GM18870 (cell line): Measurements from ENCODE around the gene PGAM2.

ENCODE experiments used
- ATAC-seq: cut with Tn5 transposase; IDR thresholded peaks from one replicate; pipeline ENCODE4 v1.9.1; 2021; ENCODE audit warnings: moderate library complexity; ENCODE audit not compliant: unreplicated experiment

PGAM2 gene

GRCh38 chr7:44086627-44087026 lies 21.3 kb upstream of the PGAM2 start:
- ATAC-seq = no peak

- no peak for ATAC-seq
Measured at GRCh38 chr7:44085546-44085945, 20.2 kb upstream of the PGAM2 start.

DNA sequence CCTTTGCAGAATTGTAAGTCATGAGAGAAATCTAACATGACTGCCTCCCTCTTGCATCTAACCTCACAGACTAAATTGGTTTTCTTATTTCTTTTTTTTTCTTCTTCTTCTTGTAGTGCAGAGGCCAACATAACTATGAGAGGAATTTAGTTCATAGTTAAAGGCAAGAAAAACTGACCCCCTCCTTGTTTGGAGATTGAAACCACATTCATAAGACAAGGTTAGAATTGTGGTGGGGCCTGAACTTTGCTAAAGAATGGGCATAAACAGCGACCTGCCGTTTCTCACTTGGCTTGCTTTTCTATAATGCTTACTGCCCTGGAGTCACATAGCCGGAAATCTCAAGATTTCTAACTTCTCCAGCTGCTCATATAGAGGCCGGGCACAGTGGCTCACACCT lies 19.3 kb upstream of the PGAM2 start:
- ATAC-seq = no peak

- ATAC-seq = no peak
Measured at GRCh38 chr7:44083796-44084195, 18.4 kb upstream of the PGAM2 start.

GRCh38 chr7:44082541-44083207 lies 17.3 kb upstream of the PGAM2 start:
- ATAC-seq = peak; percentile 86

DNA sequence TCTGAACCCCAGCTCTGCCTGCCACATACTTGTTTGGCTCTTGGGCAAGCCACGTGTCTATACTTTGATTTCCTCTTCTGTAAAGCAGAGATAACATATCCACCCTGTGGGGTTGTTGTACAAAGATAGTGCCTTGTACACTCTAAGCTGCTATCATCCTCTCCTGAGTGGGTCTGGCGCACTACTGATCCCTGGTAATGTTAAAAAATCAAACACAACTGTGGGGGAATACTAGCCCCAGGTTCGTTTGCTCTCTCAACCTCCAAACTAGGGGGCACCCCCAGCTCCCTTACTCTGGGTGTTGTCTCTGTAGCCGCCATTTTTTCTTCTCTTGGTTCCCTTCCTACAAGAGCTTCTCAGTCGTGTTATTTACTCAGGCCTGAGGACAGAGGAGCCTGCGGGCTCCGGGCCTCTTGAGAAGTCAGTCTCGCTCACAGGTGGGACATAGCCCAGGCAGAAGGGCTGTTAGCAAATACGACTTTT lies 15.9 kb upstream of the PGAM2 start:
- ATAC-seq = no peak

DNA sequence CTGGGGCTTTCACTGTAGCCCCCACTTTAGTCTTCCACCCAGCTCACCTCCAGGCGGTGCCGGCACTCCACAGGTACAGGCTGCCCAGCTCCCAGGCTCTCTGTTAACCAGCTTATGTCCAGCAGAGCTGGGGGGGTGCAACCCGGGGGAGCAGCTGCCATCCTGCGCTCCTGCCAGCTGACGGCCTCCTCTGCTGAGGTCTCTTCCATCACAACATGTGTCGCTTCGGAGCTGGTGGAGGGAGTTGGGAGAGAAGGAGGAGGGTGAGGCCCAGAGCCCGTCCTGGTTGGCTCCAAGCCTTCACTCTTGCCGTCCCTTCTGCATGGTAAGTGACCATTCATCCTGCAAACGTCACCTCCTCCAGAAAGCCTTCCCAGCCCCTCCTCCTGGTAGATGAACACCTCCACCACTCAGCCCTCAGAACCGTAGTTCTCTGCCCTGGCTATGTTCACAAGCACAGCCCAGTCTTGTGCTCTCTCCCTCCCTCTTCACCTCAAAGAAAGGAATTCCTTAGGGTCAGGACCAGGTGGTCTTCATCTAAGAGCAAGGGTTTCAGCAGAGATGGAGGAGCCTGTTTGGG lies 15.4 kb upstream of the PGAM2 start:
- ATAC-seq = no peak

GRCh38 chr7:44080118-44080517 lies 14.8 kb upstream of the PGAM2 start:
- ATAC-seq = no peak

- ATAC-seq = no peak
Measured at GRCh38 chr7:44079331-44080021, 14.1 kb upstream of the PGAM2 start.

- ATAC-seq = no peak
Measured at GRCh38 chr7:44078521-44078920, 13.2 kb upstream of the PGAM2 start.

DNA sequence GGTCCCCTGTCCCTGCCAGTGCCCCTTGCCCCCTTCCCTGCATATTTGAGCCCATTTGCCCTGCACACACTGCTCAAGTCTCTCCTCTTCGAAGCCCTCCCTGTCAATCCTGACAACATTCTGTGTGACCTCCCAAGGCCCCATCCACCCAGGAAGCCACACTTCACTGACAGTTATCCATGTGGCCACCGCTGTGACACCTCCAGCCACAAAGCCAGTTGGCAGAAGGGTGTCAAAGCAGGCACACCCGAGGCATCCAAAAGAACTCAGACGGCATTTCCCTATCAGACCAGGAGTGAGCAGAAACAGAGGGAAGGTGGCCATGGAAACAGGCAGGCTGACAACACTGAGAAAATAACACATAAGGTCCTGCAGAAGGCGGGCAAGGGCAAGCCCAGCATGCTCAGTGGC lies 12.3 kb upstream of the PGAM2 start:
- no peak for ATAC-seq

- no peak for ATAC-seq
Measured at GRCh38 chr7:44077061-44077460, 11.7 kb upstream of the PGAM2 start.

- ATAC-seq = no peak
Measured at GRCh38 chr7:44076101-44076895, 10.9 kb upstream of the PGAM2 start.

- ATAC-seq = no peak
Measured at GRCh38 chr7:44075296-44076075, 10.1 kb upstream of the PGAM2 start.

GRCh38 chr7:44074349-44074695 lies 9.0 kb upstream of the PGAM2 start:
- no peak for ATAC-seq

- ATAC-seq = no peak
Measured at GRCh38 chr7:44073664-44074348, 8.4 kb upstream of the PGAM2 start.

DNA sequence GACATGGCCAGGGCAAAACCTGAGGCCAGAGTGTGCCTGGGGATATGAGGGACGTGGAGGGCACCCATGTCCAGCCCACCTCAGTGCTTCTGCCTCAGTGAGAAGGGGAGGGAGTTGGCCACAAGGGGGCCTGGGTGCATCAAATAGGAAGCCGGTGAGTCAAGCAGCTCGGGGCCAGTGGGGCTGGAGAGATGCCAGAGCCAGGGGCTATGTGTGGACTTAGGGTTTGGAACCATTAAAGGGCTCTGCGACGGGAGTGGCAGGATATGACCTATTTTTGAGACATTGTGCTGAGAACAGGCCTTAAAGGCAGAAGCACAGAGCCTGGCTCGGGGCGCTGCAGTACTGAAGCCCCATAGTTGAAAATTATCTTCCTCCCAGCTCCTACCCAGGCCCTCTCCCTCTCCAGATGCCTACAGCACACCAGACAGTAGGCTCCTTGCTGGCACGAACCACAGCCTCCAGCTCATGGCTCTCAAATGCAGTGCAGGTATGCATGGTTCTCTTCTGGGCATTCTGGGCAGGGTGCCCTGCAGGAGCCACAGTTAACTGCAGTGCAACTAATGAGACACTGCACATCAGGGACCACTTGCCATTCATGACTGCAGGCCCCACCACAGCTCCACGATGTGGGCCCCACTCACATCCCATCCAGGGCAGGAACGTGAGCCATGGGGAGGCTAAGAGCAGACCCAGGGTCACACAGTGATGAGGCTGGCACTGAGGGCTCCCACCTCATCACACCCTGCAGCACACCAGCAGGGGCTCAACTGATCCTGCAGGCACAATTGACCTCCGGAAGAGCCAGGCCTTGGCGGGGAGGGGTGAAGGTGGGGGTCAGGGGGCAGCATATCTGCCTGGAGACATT lies 7.2 kb upstream of the PGAM2 start:
- no peak for ATAC-seq

DNA sequence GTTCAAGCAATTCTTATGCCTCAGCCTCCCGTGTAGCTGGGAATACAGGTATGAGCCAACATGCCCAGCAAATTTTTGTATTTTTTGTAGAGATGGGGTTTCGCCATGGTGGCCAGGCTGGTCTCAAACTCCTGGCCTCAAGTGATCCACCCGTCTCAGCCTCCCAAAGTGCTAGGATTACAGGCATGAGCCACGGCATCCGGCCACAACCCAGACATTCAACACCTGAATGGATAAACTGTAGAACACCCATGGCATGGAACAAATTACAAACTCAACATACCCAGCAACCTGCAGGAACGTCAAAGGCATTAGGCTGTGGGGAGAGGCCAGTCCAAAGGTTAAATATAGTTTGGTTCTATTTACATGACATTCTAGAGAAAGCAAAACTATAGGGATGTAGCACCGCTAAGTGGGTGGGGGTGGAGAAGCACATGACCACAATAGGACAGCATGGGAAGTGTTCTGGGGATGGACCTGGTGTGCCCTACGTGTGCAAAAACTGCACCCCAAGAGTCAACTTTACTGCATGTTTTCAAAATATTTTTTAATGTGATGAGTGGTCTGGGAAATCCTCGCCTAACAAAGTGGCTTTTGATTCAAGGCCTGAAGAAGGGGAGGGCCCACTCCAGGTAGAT lies 6.5 kb upstream of the PGAM2 start:
- no peak for ATAC-seq

DNA sequence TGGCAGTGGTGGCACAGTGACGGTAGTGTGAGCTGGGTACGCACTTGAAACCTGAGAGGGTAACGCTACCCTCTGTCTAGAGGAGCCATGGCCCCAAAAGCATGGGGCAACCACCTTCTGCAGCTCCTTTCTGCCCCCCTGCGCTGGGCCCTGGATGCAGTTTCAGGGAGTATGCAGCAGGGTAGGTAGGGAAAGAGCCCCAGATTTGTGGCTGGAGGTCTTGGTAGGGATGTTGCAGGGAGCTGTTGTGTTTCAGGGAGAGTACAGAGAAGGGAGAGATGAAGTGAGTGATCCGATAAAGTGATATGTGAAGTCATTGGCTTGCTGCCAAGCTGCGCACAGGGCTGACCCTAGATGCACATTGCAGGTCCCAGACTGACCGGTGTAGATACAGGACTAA lies 2.7 kb upstream of the PGAM2 start:
- no peak for ATAC-seq
